ENCODE results near the gene ALPK3. TPM values are rescaled to one million over a fixed set of nuclear protein-coding genes. Genes with fewer than 3 reads are reported as not detected.

ALPK3 gene
- total RNA-seq, 2 donors from 2014 or later = 57.8 to 94.1 TPM

DNA sequence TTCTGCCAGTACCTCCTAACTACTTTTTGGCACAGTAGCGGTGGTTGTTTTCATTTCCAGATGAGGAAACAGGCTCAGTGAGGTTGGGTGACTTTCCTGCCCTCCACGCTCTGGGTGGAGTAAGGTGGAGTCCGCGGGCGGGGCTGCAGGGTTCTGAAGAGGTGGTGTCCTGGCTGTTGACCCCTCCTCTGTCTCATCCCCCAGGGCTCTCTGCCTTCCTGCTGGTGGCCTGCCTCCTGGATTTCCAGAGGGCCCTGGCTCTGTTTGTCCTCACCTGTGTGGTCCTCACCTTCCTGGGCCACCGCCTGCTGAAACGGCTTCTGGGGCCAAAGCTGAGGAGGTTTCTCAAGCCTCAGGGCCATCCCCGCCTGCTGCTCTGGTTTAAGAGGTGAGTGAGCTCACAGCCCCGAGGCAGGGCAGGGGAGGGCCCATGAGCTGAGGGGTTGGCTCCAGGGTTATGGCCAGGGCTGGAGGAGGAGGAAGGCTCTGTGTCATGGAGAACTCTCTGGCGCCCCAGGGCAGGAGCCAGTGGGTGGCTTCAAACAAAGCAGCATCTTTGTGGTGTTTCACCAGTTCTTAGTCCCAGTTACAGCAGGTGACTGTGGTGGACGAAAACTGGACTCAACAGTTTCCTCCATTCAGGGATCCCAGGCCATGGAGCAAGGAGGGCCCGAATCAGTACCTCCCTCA lies 77.7 kb downstream of the ALPK3 start:
- TF ChIP-seq CTCF (conservative IDR thresholded peaks at IDR 0.05) = no peak
- WGBS, 2 experiments (ENCODE audit: insufficient coverage in 1 of 2, insufficient read length in 1 of 2) = 83 to 92% methylated on average over 5 to 12 of the region's 12 CpGs

DNA sequence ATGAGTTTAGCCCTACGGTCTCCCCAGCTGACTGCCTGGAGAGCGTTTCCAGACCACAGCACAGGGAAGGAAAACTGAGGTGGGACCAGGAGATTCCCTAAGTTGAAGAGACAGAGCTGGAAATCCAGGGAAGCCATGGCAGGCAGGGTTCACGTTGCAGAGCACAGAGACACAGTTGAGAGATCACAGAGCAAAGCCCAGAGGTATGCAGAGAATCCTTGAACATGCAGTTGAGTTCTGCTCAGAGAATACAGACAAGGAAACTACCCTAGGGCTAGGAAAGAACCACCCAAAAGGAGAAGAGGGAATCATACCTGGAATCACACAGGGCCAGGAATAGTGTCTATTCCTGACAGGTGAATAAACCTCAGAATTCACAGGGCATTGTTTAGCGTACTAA lies 81.6 kb downstream of the ALPK3 start:
- H3K9me3 ChIP-seq (ENCODE audit: control insufficient read depth, low read length) = no peaks in the 10 kb centered on the region
- H3K27me3 ChIP-seq (ENCODE audit: control insufficient read depth, insufficient read depth, low read length, poor library complexity, severe bottlenecking) = no peaks in the 10 kb centered on the region
- TF ChIP-seq CTCF (conservative IDR thresholded peaks at IDR 0.05) = no peak
- no peaks in the 10 kb centered on the region for H3K36me3 ChIP-seq (ENCODE audit: control insufficient read depth, insufficient read depth, low read length)
- Mint-ChIP-seq H3K27me3 (ENCODE audit: insufficient read depth) (peaks cover 2% of the 10 kb centered on the region), H3K36me3 (ENCODE audit: low read depth) (no peaks in the 10 kb centered on the region), H3K4me3 (no peak overlapping the region), H3K27ac (no peak overlapping the region), H3K4me1 (no peaks in the 10 kb centered on the region), H3K9me3 (peaks cover 5% of the 10 kb centered on the region)
- WGBS, 2 experiments (ENCODE audit: insufficient coverage in 1 of 2, insufficient read length in 1 of 2) = 75 to 84% methylated on average over 3 to 4 of the region's 4 CpGs
- H3K4me3 ChIP-seq (ENCODE audit: low read length) = no peak overlapping the region
- H3K9ac ChIP-seq (ENCODE audit: extremely low read depth, low read length, poor library complexity, severe bottlenecking) = no peak overlapping the region
- no peaks in the 10 kb centered on the region for H3K4me1 ChIP-seq (ENCODE audit: control insufficient read depth, insufficient read depth, low read length)
- no peak for DNase-seq
- H3K27ac ChIP-seq (ENCODE audit: low read depth, low read length) = no peak overlapping the region

More for the DNA sequence above, 77.7 kb downstream of the ALPK3 start:
- H3K27me3 Mint-ChIP-seq (ENCODE audit: insufficient read depth) = peaks cover 4% of the 10 kb centered on the region
- no peaks in the 10 kb centered on the region for H3K9me3 ChIP-seq (ENCODE audit: control insufficient read depth, low read length)
- H3K4me3 ChIP-seq (ENCODE audit: low read length) = no peak overlapping the region
- no peaks in the 10 kb centered on the region for H3K36me3 Mint-ChIP-seq (ENCODE audit: low read depth)
- no peak overlapping the region for H3K4me3 Mint-ChIP-seq
- peak; percentile 64 for DNase-seq
- no peak overlapping the region for H3K9ac ChIP-seq (ENCODE audit: extremely low read depth, low read length, poor library complexity, severe bottlenecking)
- no peaks in the 10 kb centered on the region for H3K27me3 ChIP-seq (ENCODE audit: control insufficient read depth, insufficient read depth, low read length, poor library complexity, severe bottlenecking)
- H3K4me1 ChIP-seq (ENCODE audit: control insufficient read depth, insufficient read depth, low read length) = no peaks in the 10 kb centered on the region
- H3K4me1 Mint-ChIP-seq = no peaks in the 10 kb centered on the region
- no peaks in the 10 kb centered on the region for H3K36me3 ChIP-seq (ENCODE audit: control insufficient read depth, insufficient read depth, low read length)
- no peak overlapping the region for H3K27ac ChIP-seq (ENCODE audit: low read depth, low read length)
- H3K9me3 Mint-ChIP-seq = no peaks in the 10 kb centered on the region
- H3K27ac Mint-ChIP-seq = no peak overlapping the region

DNA sequence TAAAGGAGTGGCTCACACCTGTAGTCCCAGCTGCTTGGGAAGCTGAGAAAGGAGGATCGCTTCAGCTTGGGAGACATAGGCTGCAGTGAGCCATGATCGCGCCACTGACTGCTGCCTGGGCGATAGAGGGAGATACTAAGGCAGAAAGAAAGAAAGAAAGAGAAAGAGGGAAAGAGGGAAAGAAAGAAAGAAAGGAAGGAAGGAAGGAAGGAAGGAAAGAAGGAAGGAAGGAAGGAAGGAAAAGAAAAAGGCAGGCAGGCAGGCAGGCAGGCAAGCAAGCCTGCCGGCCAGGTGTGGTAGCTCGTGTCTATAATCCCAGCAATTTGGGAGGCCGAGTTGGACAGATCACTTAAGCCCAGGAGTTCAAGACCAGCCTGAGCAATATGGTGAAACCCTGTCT lies 82.6 kb downstream of the ALPK3 start:
- no peaks in the 10 kb centered on the region for H3K4me1 Mint-ChIP-seq
- Histone ChIP-seq H3K4me3 (ENCODE audit: low read length) (no peak overlapping the region), H3K9ac (ENCODE audit: extremely low read depth, low read length, poor library complexity, severe bottlenecking) (no peak overlapping the region), H3K36me3 (ENCODE audit: control insufficient read depth, insufficient read depth, low read length) (no peaks in the 10 kb centered on the region), H3K27me3 (ENCODE audit: control insufficient read depth, insufficient read depth, low read length, poor library complexity, severe bottlenecking) (no peaks in the 10 kb centered on the region), H3K9me3 (ENCODE audit: control insufficient read depth, low read length) (no peaks in the 10 kb centered on the region), H3K27ac (ENCODE audit: low read depth, low read length) (no peak overlapping the region), H3K4me1 (ENCODE audit: control insufficient read depth, insufficient read depth, low read length) (no peaks in the 10 kb centered on the region)
- H3K27me3 Mint-ChIP-seq (ENCODE audit: insufficient read depth) = peaks cover 2% of the 10 kb centered on the region
- H3K27ac Mint-ChIP-seq = no peak overlapping the region
- WGBS, 2 experiments (ENCODE audit: insufficient coverage in 1 of 2, insufficient read length in 1 of 2) = 90 to 92% methylated on average over 4 to 7 of the region's 7 CpGs
- peaks cover 5% of the 10 kb centered on the region for H3K9me3 Mint-ChIP-seq
- no peak overlapping the region for H3K4me3 Mint-ChIP-seq
- TF ChIP-seq CTCF (conservative IDR thresholded peaks at IDR 0.05) = no peak
- DNase-seq = peak; percentile 13
- no peaks in the 10 kb centered on the region for H3K36me3 Mint-ChIP-seq (ENCODE audit: low read depth)

Measured in endodermal cell (in vitro differentiated cells).